B cell (primary cell): ENCODE measurements around the gene PAX2. TPM values are rescaled to one million over a fixed set of nuclear protein-coding genes. Genes with fewer than 3 reads are reported as not detected.

Experiments
- ATAC-seq: fragments of 200-7000 bp; cut with Tn5 transposase; one replicate; pipeline ENCODE4 v1.10.0; 2021; ENCODE audit warnings: low read depth, mild to moderate bottlenecking, moderate number of reproducible peaks, moderate library complexity
- CTCF ChIA-PET: fragments of 350-600 bp; sonication (Branson Sonifier 250); formaldehyde crosslinking; loops from one replicate; lab custom pipeline; 2021; ENCODE audit warnings: antibody characterized with exemption, inconsistent platforms; lab: Charles Lee
- POLR2A ChIA-PET: fragments of 350-600 bp; sonication (Branson Sonifier 250); formaldehyde crosslinking; loops from one replicate; lab custom pipeline; 2021; ENCODE audit warnings: antibody characterized with exemption; lab: Charles Lee
- DNase-seq: peaks from one replicate; pipeline ENCODE4 v3.0.0; 2013
- H2AFZ ChIP-seq: 2 replicates; pipeline ENCODE4 v1.6.1; 2012; ENCODE audit warnings: mild to moderate bottlenecking, low read depth, low read length; ENCODE audit not compliant: insufficient read depth, poor library complexity, severe bottlenecking
- H3K27ac ChIP-seq, 2 donors: 1 replicate in 1 of 2; 2 replicates in 1 of 2; pipeline ENCODE4 v1.5.1; 2012 to 2013; ENCODE audit warnings: low read length in 2 of 2, mild to moderate bottlenecking in 2 of 2, moderate library complexity in 1 of 2
- H3K27me3 ChIP-seq, 4 experiments: fragments of 200-600 bp in 1 of 4; sonication (generic) in 1 of 4; replicated peaks in 1 of 4; 1 replicate in 2 of 4; 2 replicates in 2 of 4; pipeline versions ENCODE4 v1.6.1 to v1.7.0; 2013 to 2016; ENCODE audit warnings: low read length in 3 of 4, mild to moderate bottlenecking in 2 of 4, mixed read lengths in 1 of 4, moderate library complexity in 1 of 4; ENCODE audit not compliant: insufficient read depth in 4 of 4, control insufficient read depth in 3 of 4; ENCODE audit errors: control extremely low read depth in 1 of 4
- H3K36me3 ChIP-seq, 2 experiments: replicated peaks in 1 of 2; 1 replicate in 1 of 2; 2 replicates in 1 of 2; pipeline versions ENCODE4 v1.6.1 to v1.7.1; 2013; ENCODE audit warnings: low read length in 1 of 2; ENCODE audit not compliant: insufficient read depth in 2 of 2, control insufficient read depth in 1 of 2; ENCODE audit errors: control extremely low read depth in 1 of 2, extremely low read depth in 1 of 2
- H3K4me1 ChIP-seq, 2 donors: fragments of 200-600 bp in 1 of 2; sonication (generic) in 1 of 2; 1 replicate in 1 of 2; 2 replicates in 1 of 2; pipeline versions ENCODE4 v1.5.1 to v1.6.1; 2013 to 2017; ENCODE audit warnings: low read length in 2 of 2; ENCODE audit not compliant: control insufficient read depth in 2 of 2, insufficient read depth in 2 of 2
- H3K4me2 ChIP-seq: replicated peaks from 2 replicates; pipeline ENCODE3; 2012; ENCODE audit warnings: mild to moderate bottlenecking, low read depth, low read length; ENCODE audit not compliant: poor library complexity, severe bottlenecking
- H3K4me3 ChIP-seq, 5 experiments: fragments of 200-600 bp in 1 of 5; sonication (generic) in 1 of 5; 1 replicate in 3 of 5; 2 replicates in 2 of 5; pipeline versions ENCODE4 v1.5.1 to v1.7.0; 2011 to 2016; ENCODE audit warnings: low read length in 4 of 5, mild to moderate bottlenecking in 4 of 5, low read depth in 2 of 5, control low read depth in 1 of 5, moderate library complexity in 1 of 5; ENCODE audit not compliant: insufficient read depth in 1 of 5; ENCODE audit errors: control extremely low read depth in 1 of 5, extremely low read depth in 1 of 5
- H3K79me2 ChIP-seq: fragments of 200-600 bp; sonication (generic); one replicate; pipeline ENCODE4 v1.6.0; 2016; ENCODE audit warnings: low read length; ENCODE audit not compliant: control insufficient read depth, insufficient read depth
- H3K9ac ChIP-seq: fragments of 200-600 bp; sonication (generic); 2 replicates; pipeline ENCODE4 v1.6.1; 2017; ENCODE audit warnings: mild to moderate bottlenecking, low read length, moderate library complexity
- H3K9me3 ChIP-seq, 3 donors: one replicate each; pipeline versions ENCODE4 v1.6.1 to v1.7.1; 2013; ENCODE audit warnings: low read length in 2 of 3; ENCODE audit not compliant: control insufficient read depth in 2 of 3, insufficient read depth in 1 of 3; ENCODE audit errors: control extremely low read depth in 1 of 3
- H4K20me1 ChIP-seq: 2 replicates; pipeline ENCODE4 v1.6.0; 2012; ENCODE audit warnings: mild to moderate bottlenecking, low read length; ENCODE audit not compliant: insufficient read depth, control insufficient read depth, poor library complexity, severe bottlenecking
- H3K27ac Mint-ChIP-seq: one replicate; pipeline ENCODE4 v1.8.0; 2021; ENCODE audit warnings: mixed read lengths
- H3K27me3 Mint-ChIP-seq: one replicate; pipeline ENCODE4 v1.8.0; 2021; ENCODE audit warnings: mixed read lengths
- H3K4me1 Mint-ChIP-seq: one replicate; pipeline ENCODE4 v1.8.0; 2021; ENCODE audit warnings: mixed read lengths
- H3K4me3 Mint-ChIP-seq: one replicate; pipeline ENCODE4 v1.8.0; 2021; ENCODE audit warnings: mixed read lengths
- H3K9me3 Mint-ChIP-seq: one replicate; pipeline ENCODE4 v1.8.0; 2022; ENCODE audit warnings: mixed read lengths; ENCODE audit not compliant: insufficient read depth
- CTCF ChIP-seq: fragments of 200-600 bp; IDR thresholded peaks from one replicate; pipeline ENCODE4 v1.8.0; 2022; ENCODE audit warnings: antibody characterized with exemption, mild to moderate bottlenecking
- EZH2 ChIP-seq: IDR thresholded peaks from 2 replicates; pipeline ENCODE4 v1.6.1; 2012; ENCODE audit warnings: borderline replicate concordance, low read depth, mild to moderate bottlenecking, moderate library complexity, low read length; ENCODE audit not compliant: insufficient read depth, poor library complexity, severe bottlenecking
- WGBS: methylation state at CpG from one replicate; pipeline ENCODE4 v1.1.5; 2013; ENCODE audit warnings: missing lambda C conversion rate; ENCODE audit not compliant: insufficient coverage; 5-methylcytosine and 5-hydroxymethylcytosine counted together
- intact Hi-C: fragments of 100-400 bp; cut with micrococcal nuclease; formaldehyde crosslinking; loops from one replicate; pipeline ENCODE4 v1.10.0; 2022
- polyA plus RNA-seq: library from polyadenylated mRNA; depleted of rRNA; stranded (reverse); fragments of >200 nt; gene quantifications from 2 replicates; pipeline ENCODE4 v1.2.3, GENCODE V29; 2012
- total RNA-seq, 2 donors: library from RNA; stranded (reverse); fragments of 120-200 nt in 1 of 2; gene quantifications; 1 replicate in 1 of 2; 2 replicates in 1 of 2; pipeline versions ENCODE4 v1.2.3 to v1.2.4, GENCODE V29; 2013 to 2022

The PAX2 gene
- total and polyA plus RNA-seq, 2 donors (not counting 1 experiment from before 2014, with no cell fraction given) = 0.12 TPM; not detected in 1

GRCh38 chr10:100828738-100829096, 83.3 kb downstream of the PAX2 start:
- CTCF ChIA-PET = no interaction called here
- WGBS = 0% methylated on average over 1 of the region's 20 CpGs
- peak overlapping the region; percentile 81 for H2AFZ ChIP-seq
- H3K4me2 ChIP-seq = peak overlapping the region; percentile 97
- peaks cover 49 to 54% of the 10 kb centered on the region in 2 donors for H3K4me1 ChIP-seq
- no peak for TF ChIP-seq CTCF
- no peak for TF ChIP-seq EZH2
- H3K4me3 ChIP-seq = peak overlapping the region in 4 of 5 experiments; percentile 37 to 71 (median 62)
- H4K20me1 ChIP-seq = peaks cover 12% of the 10 kb centered on the region
- DNase-seq (peak; percentile 71), ATAC-seq (peak; percentile 39)
- POLR2A ChIA-PET = no interaction called here
- peaks cover 74% of the 10 kb centered on the region for H3K27me3 Mint-ChIP-seq
- H3K4me1 Mint-ChIP-seq = peaks cover 43% of the 10 kb centered on the region
- H3K9ac ChIP-seq = peak overlapping the region; percentile 70
- no peaks in the 10 kb centered on the region for H3K9me3 Mint-ChIP-seq
- no peak overlapping the region for H3K27ac ChIP-seq
- no peaks in the 10 kb centered on the region for H3K79me2 ChIP-seq
- peaks cover 0 to 91% (median 53%) of the 10 kb centered on the region in 4 experiments for H3K27me3 ChIP-seq
- H3K4me3 Mint-ChIP-seq = peak overlapping the region; percentile 87
- H3K9me3 ChIP-seq = peaks cover 0 to 37% (median 0%) of the 10 kb centered on the region in 3 donors
- H3K36me3 ChIP-seq = no peaks in the 10 kb centered on the region
- peak overlapping the region; percentile 53 for H3K27ac Mint-ChIP-seq
- intact Hi-C loops = loop anchor here (5.0 to 10.0 kb wide), 4 partner anchors 81 to 294 kb away; partner anchors contain the start of genes HIF1AN, PAX2 and SLF2

DNA sequence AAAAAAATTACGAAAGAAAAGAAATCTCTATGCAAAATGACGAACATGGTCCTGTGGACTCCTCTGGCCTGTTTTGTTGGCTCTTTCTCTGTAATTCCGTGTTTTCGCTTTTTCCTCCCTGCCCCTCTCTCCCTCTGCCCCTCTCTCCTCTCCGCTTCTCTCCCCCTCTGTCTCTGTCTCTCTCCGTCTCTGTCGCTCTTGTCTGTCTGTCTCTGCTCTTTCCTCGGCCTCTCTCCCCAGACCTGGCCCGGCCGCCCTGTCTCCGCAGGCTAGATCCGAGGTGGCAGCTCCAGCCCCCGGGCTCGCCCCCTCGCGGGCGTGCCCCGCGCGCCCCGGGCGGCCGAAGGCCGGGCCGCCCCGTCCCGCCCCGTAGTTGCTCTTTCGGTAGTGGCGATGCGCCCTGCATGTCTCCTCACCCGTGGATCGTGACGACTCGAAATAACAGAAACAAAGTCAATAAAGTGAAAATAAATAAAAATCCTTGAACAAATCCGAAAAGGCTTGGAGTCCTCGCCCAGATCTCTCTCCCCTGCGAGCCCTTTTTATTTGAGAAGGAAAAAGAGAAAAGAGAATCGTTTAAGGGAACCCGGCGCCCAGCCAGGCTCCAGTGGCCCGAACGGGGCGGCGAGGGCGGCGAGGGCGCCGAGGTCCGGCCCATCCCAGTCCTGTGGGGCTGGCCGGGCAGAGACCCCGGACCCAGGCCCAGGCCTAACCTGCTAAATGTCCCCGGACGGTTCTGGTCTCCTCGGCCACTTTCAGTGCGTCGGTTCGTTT, 83.9 kb downstream of the PAX2 start:
- Histone ChIP-seq H3K79me2 (no peaks in the 10 kb centered on the region), H3K27me3 (peaks cover 0 to 86% (median 48%) of the 10 kb centered on the region in 4 experiments), H3K4me1 (peaks cover 49 to 54% of the 10 kb centered on the region in 2 donors), H2AFZ (peak overlapping the region; percentile 81), H3K9me3 (peaks cover 0 to 36% (median 0%) of the 10 kb centered on the region in 3 donors), H3K4me3 (peak overlapping the region in 4 of 5 experiments; percentile 37 to 71 (median 62)), H4K20me1 (peaks cover 12% of the 10 kb centered on the region), H3K4me2 (peak overlapping the region; percentile 97), H3K36me3 (no peaks in the 10 kb centered on the region), H3K27ac (no peak overlapping the region), H3K9ac (peak overlapping the region; percentile 70)
- H3K27ac Mint-ChIP-seq = no peak overlapping the region
- ATAC-seq (no peak), DNase-seq (peak; percentile 55)
- ChIA-PET CTCF (no interaction called here), POLR2A (no interaction called here)
- peaks cover 73% of the 10 kb centered on the region for H3K27me3 Mint-ChIP-seq
- no peak for TF ChIP-seq CTCF
- TF ChIP-seq EZH2 = peak; percentile 98
- intact Hi-C loops = loop anchor here (5.0 to 10.0 kb wide), 4 partner anchors 82 to 294 kb away; partner anchors contain the start of genes HIF1AN, PAX2 and SLF2
- 8% methylated on average over 44 of the region's 58 CpGs for WGBS
- H3K9me3 Mint-ChIP-seq = no peaks in the 10 kb centered on the region
- H3K4me3 Mint-ChIP-seq = peak overlapping the region; percentile 87
- H3K4me1 Mint-ChIP-seq = peaks cover 43% of the 10 kb centered on the region
